ENCODE results near the gene THOP1.
"Not testable (repeated sequence)": the region's sequence is repeated elsewhere in the genome, so short reads cannot be mapped to it uniquely, and the experiment has no call there.

Gene THOP1

DNA sequence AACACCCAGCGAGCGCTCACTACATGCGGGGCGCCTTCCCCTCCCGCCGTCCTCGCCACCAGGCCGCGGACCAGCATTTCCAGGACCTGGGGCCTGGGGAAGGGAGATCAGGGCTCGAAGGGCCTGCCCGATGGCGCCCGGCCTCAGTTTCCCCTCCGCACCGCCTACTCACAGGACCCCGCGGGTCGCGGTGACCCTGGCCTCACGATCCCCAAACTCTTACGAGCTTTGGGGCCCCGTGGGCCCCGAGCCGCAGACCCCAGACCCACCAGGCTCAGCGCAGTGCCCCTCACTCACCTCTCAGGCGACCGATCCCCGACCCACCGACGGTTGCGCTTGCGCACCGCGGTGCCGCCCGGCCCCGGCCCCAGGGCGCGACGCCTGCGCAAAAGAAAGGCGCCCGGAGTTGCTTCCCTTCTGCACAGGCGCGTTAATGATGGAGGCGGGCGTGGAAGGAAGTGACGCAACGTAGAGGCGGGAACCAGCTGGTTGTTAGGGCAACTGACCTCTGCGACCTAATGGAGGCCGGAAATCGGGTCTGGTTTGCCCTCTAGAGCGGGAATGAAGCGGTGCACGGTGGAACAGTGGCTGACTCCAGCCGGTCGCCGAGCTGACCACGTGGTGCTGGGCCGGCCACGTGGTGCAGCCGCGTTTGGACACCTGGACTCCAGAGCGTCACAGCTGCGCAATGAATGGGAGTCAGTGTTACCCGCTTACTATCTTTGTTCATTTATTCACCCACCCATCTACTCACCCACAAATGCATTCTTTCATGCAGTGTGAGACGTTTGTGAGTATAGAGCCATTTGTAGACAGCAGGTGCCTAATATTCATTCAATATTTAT, 2.1 kb upstream of the THOP1 start, which contains the start of gene SGTA:
Gene SGTA, minus strand, starts transcription at position 338 of the 845 bp plus-strand sequence. CDS start 14,205 bp downstream, outside the sequence.
- peak; percentile 99 for DNase-seq

- DNase-seq: no peak
Measured at GRCh38 chr19:2783781-2784145, 1.5 kb upstream of the THOP1 start.

- no peak for DNase-seq
Measured at GRCh38 chr19:2787115-2787514, 1.8 kb downstream of the THOP1 start.

DNA sequence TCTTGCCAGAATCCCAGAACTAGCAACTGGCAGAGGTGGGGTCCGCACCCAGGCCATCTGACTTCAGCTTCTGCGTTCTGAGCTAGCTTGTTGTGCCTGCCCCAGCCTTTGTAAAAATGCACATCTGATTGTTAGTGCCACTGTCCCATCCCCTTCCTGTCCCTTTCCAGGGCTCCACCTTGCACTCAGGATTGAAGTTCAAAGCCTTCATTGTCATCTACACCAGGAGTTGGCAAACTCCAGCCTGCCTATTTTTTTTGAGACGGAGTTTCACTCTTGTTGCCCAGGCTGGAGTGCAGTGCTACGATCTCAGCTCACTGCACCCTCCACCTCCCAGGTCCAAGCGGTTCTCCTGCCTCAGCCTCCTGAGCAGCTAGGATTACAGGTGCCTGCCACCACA, 2.9 kb downstream of the THOP1 start:
- DNase-seq: no peak

DNA sequence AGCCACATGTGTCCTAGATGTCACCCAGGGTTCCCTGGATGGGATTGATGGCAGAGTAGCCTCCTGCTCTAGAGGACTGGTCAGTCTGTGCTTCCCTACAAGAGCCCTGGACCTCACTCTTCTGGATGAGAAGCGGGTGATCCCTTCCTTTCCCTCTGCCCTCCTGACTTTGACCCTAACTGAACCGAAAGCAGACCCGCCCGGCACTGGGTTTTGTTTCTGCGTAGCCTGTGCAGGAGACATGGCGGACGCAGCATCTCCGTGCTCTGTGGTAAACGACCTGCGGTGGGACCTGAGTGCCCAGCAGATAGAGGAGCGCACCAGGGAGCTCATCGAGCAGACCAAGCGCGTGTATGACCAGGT, 4.9 kb downstream of the THOP1 start:
- DNase-seq: no peak

- DNase-seq: no peak
Measured at GRCh38 chr19:2790557-2791271, 5.4 kb downstream of the THOP1 start.

- DNase-seq: no peak
Measured at GRCh38 chr19:2791440-2791839, 6.1 kb downstream of the THOP1 start.

DNA sequence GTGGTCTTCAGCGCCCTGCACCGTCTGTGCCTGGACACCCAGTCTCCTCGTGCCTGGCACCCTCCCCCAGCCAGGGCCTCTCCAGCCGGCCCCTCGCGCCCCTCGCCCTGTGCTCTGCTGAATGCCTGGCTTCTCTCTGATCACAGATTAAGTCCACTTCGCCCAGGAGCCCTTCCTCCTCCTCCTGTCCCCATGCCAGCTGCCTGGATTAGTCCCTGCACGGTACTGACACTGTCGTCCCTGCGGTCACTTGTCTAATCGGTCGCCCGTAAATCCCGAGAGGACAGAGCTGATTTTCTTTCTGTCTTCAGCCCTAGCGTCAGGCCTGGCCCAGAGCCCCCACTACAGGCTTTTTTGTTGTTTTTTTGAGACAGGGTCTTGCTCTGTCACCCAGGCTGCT, 6.6 kb downstream of the THOP1 start:
- no peak for DNase-seq

GRCh38 chr19:2792666-2793065, 7.4 kb downstream of the THOP1 start:
- not testable (repeated sequence) for DNase-seq

DNA sequence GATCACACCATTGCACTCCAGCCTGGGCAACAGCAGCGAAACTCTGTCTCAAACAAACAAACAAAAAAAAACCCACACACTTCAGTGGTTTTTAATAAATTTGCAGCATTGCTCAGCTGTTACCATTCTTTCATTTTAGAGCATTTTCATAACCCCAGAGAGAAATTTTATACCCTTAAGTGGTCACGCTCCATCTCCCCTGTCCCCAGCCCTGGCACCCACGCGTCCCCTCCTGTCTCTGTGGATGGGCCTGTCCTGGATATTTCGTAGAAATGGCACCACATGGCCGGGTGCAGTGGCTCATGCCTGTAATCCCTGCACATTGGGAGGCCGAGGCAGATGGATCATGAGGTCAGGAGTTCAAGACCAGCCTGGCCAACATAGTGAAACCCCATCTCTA, 7.8 kb downstream of the THOP1 start:
- DNase-seq: no peak

DNA sequence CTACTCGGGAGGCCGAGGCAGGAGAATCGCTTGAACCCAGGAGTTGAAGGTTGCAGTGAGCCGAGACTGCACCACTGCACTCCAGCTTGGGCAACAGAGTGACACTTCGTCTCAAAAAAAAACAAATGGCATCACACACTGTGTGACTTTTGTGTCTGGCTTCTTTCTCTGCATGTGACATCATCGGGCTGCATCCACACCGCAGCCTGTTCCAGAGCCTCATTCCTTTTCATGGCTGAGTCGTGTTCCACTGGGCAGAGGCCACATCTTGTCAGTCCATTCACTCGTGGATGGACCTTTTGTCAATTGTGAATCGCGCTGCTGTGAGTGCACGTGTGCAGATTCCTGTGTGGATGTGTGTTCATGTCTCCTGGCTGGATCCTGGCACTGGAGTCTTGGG, 8.3 kb downstream of the THOP1 start:
- no peak for DNase-seq

DNA sequence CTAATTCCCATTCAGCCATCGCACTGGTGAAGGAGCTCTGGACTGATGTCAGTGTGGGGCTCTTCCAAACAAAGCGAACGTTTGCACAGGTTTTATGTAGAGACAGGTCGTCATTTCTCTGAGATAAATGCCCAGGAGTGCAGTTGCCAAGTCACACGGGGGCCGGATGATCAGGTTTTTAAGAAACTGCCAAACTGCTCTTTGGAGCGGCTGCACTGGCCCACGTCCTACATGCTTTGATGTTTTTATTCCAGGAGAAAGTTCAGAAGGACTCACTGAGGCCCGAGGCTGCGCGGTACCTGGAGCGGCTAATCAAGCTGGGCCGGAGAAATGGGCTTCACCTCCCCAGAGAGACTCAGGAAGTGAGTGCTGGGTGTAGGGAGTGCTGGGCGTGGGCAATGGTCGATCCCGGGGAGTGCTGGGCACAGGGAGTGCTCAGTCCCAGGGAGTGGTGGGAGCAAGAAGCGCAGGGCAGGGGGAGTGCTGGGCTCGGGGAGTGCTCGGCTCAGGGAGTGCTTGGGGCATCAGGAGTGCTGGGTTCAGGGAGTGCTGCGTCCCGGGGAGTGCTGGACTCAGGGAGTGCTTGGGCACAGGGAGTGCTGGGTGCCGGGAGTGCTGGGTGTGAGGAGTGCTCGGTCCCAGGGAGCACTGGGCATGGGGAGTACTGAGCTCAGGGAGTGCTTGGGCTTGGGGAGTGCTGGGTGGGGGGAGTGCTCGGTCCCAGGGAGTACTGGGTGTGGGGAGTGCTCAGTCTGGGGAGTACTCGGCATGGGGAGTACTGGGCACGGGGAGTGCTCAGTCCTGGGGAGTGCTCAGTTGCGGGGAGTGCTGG, 10.7 kb downstream of the THOP1 start:
- DNase-seq: no peak

DNA sequence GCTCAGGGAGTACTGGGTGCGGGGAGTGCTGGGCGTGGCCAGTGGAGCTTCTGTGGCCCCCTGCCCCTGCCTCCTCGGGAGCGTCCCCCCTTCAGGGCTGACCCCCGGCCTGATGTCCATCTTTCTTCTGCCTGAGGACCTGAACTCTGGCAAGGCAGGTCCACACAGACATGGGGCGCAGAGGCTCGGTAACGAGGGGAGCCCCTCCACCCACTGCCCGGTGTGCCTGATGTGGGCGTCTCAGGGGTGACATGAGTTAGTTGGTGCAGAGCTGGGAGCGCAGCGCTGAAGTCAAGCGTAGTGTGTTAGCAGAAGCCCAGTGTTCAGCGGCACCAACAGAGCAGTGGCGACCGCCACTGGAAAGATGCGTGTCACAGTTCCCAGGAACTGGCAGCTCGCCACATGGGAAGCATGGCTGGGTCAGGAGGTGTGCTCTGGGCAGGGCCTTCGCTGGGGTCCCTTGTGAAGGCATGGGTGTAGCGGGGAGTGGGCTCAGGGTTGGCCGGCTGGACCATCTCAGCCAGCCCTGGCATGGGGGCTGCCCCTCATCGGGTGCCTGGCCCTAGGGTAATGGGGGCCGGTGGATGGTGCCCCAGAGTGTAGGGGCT, 11.5 kb downstream of the THOP1 start:
- no peak for DNase-seq

GRCh38 chr19:2797280-2797679, 12.0 kb downstream of the THOP1 start:
- DNase-seq: no peak

DNA sequence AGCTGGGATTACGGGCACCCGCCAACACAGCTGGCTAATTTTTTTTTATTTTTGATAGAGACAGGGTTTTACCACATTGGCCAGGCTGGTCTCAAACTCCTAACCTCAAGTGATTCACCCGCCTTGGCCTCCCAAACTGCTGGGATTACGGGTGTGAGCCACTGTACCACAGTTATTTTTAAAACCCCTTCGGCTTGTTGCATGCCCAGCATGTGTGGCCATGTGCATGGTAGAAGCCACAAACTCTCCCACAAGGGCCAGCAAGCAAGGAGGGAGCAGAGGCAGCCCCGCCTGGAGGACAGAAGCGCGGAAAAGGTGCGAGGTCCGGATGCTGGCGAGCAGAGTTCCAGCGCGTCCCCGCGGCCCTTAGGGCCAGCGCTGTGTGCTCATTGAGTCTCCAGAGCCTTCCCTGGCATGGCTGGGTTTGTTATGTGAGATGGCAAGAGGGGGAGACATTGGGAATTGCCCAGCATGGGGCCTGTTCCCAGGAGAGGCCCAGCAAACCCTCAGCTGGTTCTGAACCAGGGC, 12.9 kb downstream of the THOP1 start:
- no peak for DNase-seq

GRCh38 chr19:2798733-2799132, 13.4 kb downstream of the THOP1 start:
- DNase-seq: no peak

DNA sequence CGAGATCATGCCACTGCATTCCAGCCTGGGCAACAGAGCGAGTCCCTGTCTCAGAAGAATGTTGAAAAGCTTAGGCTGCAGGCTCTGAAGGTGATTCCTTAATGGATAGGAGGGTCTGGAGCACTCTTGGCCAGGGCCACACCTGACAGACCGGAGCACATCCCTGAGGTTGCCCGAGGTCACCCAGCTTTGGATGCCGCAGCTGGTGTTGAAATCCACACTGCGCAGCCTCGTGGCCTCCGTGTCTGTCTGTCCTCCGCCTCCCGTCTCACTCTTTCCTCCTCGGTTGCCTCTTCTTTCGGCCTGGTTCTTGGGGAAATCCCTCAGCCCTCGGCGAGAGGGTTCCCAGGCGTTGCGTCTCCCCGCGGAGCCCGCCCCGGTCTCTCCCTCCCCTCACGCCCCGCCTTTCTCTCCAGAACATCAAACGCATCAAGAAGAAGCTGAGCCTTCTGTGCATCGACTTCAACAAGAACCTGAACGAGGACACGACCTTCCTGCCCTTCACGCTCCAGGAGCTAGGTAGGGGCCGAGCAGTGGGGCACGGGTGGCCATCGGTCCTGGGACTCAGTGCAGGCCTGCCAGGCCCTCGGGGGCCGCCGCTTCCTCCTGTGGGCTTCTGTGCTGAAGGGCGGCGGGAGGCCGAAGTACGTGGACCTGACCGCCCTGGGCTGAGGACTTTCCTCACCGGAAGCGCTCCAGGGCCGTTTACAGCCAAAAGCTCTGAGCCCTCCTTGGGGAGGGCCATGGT, 14.1 kb downstream of the THOP1 start:
- DNase-seq: no peak

DNA sequence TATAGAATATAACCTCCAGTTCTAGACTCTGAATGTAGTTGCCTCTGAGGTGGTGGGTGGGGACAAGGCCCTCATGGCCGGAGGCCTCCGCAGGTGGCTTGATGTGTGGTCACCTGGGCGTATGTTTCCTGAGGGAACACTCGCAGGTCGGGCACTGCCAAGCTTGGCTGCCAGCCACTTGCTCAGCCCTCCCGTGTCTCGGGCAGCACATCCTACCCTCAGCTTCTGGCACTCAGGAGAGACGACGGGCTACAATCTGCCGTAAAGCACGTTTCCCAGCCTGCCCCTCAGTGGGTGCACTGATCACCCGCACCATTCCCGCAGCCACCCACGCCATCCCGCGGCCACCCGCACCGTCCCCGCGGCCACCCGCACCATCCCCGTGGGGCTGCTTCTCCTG, 15.2 kb downstream of the THOP1 start:
- no peak for DNase-seq

DNA sequence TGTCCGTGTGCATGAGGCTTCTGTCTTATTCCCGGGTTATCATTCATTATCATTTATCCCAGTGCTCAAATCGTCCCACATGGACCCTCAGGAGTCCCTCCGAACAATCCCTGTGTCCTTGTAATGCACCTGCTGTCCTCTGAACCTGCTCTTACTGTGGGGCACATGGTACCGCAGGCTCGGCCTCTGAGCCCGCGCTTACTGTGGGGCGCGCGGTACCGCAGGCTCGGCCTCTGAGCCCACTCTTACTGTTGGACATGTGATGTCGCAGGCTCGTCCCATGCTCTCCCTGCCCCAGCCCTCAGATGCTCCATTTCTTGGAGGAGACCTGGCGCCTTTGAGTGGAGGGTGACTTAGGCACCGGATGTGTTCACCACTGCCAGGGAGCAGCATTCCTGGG, 17.5 kb downstream of the THOP1 start:
- DNase-seq: no peak

DNA sequence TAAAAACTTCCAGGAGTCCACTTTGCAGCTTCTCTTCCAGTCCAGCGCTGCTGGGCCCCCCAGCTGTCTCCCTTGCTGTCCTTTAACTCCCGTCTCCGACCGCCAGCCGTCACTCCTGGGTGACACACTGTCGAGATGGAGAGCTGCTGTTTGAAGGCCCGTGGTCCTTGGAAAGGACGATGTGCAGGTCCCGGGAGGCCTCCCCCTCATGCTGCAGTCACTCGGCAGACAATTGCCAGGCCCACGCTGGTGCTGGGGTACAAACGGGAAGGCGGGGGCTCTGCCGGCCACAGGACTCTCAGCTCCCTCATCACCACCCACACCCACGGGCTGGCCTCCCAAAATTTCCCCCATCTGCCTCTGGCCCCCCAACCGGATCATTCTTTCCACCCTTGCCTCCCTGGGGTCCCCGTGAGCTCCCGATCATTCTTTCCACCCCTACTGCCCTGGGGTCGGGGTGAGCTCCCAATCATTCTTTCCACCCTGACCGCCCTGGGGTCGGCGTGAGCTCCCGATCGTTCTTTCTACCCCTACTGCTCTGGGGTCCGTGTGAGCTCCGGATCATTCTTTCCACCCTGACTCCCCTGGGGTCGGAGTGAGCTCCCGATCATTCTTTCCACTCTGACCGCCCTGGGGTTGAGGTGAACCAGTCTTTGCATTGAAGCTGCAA, 18.3 kb downstream of the THOP1 start:
- DNase-seq: no peak
